Esophagus squamous epithelium (tissue), 5 donors: ENCODE results near the gene IL1RAPL1. TPM values are rescaled to one million over a fixed set of nuclear protein-coding genes. Genes with fewer than 3 reads are reported as not detected.

Source experiments
- DNase-seq: peaks from one replicate; lab custom pipeline; 2025; lab: John Stamatoyannopoulos, UW
- H3K27ac ChIP-seq, 4 donors: fragments of 200-600 bp; sonication (generic); one replicate each; pipeline ENCODE4 v1.5.1; 2016 to 2019; ENCODE audit warnings: mild to moderate bottlenecking in 1 of 4
- H3K27me3 ChIP-seq, 4 donors: fragments of 200-600 bp; sonication (generic); 1 replicate in 3 of 4; 2 replicates in 1 of 4; pipeline versions ENCODE4 v1.5.1 to v1.6.0; 2017 to 2021; ENCODE audit warnings: antibody characterized with exemption in 1 of 4
- H3K36me3 ChIP-seq, 3 donors: fragments of 200-600 bp; sonication (generic); one replicate each; pipeline ENCODE4 v1.5.1; 2016 to 2019
- H3K4me1 ChIP-seq, 3 donors: fragments of 200-600 bp; sonication (generic); one replicate each; pipeline ENCODE4 v1.5.1; 2017 to 2019
- H3K4me3 ChIP-seq, 4 donors: fragments of 200-600 bp; sonication (generic); 1 replicate in 3 of 4; 2 replicates in 1 of 4; pipeline ENCODE4 v1.5.1; 2016 to 2019; ENCODE audit warnings: mild to moderate bottlenecking in 2 of 4, moderate library complexity in 1 of 4
- H3K9me3 ChIP-seq, 3 donors: fragments of 200-600 bp; sonication (generic); one replicate each; pipeline ENCODE4 v1.5.1; 2016 to 2019
- CTCF ChIP-seq, 6 experiments: fragments of 450-650 bp in 4 of 6; fragments of 200-600 bp in 2 of 6; sonication (generic) in 2 of 6; IDR thresholded peaks; one replicate each; pipeline ENCODE4 v1.5.1; 2016 to 2019; ENCODE audit warnings: antibody characterized with exemption in 6 of 6, mild to moderate bottlenecking in 4 of 6, moderate library complexity in 4 of 6
- POLR2A ChIP-seq, 4 donors: fragments of 450-650 bp; IDR thresholded peaks; one replicate each; pipeline ENCODE4 v1.6.1; 2017; ENCODE audit warnings: antibody characterized with exemption in 4 of 4, mild to moderate bottlenecking in 4 of 4, moderate library complexity in 3 of 4
- WGBS, 2 donors: methylation state at CpG; one replicate each; pipeline ENCODE4 v1.1.5; 2018; 5-methylcytosine and 5-hydroxymethylcytosine counted together
- intact Hi-C: fragments of 100-400 bp; cut with DNase I; formaldehyde crosslinking; loops from one replicate; pipeline ENCODE4 v1.15.0; 2022
- total RNA-seq, 4 donors: library from RNA; depleted of rRNA; stranded (reverse); fragments of >200 nt; gene quantifications; one replicate each; pipeline ENCODE4 v1.1.0, GENCODE V29; 2016
- donor health status: DM: yes; HTN: yes; CAD: no.

The IL1RAPL1 gene
- total RNA-seq, 4 donors from 2014 or later, result 0.09 to 0.19 (median 0.13) TPM; not detected in 1

DNA sequence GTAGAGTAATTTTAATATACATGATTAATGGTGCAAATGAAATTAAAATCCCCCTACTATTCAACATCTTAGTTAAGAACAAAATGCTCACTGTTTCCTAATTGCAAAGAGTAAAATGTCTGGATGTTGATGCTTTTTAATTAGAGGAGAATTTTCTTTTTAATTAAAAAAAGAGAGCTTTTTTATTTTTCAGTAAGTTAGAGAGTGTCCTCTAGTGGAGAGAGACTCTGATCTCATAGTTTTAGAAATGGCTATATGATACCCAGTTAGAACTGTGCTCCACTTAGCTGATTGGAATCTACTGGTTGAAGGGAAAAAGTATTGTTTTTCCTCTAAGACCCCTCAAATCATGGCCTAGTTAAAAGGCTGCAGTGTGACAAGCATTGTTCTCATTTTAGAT lies 1316.1 kb downstream of the IL1RAPL1 start:
- no peak for DNase-seq
- Histone ChIP-seq H3K4me1 (no peaks in the 10 kb centered on the region), H3K27ac (no peak overlapping the region), H3K36me3 (no peaks in the 10 kb centered on the region), H3K9me3 (no peaks in the 10 kb centered on the region), H3K4me3 (no peak overlapping the region), H3K27me3 (no peaks in the 10 kb centered on the region)
- intact Hi-C loops, result no loop called here
- TF ChIP-seq POLR2A (IDR thresholded peaks at IDR 0.05) (no peak), CTCF (IDR thresholded peaks at IDR 0.05) (peak in 1 of 6 experiments; percentile 12)

DNA sequence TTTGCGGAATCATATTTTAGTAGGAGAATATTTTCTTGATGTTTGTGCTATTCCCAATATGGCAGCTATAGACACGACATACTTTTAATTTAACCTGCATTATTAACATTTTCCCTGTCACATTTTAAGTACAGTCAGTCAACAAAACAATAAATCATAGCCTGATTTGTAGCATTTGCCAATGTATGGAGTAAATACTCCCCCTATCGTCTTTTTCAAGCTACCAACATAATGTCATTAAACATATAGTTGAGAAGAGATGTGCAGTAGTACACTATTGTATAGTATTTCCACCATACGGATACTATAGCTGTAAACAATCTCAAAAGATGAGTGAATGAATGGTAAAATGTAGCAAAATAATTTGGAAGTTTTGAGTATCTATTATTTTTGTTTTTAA lies 1324.4 kb downstream of the IL1RAPL1 start:
- H3K4me3 ChIP-seq, result no peak overlapping the region
- no peaks in the 10 kb centered on the region for H3K36me3 ChIP-seq
- TF ChIP-seq POLR2A (IDR thresholded peaks at IDR 0.05) (no peak), CTCF (IDR thresholded peaks at IDR 0.05) (no peak)
- no peaks in the 10 kb centered on the region for H3K9me3 ChIP-seq
- intact Hi-C loops, result no loop called here
- H3K27me3 ChIP-seq, result no peaks in the 10 kb centered on the region
- 58 to 61% methylated on average over 4 of the region's 4 CpGs for WGBS, 2 donors
- H3K27ac ChIP-seq, result no peak overlapping the region
- no peak for DNase-seq
- H3K4me1 ChIP-seq, result no peaks in the 10 kb centered on the region

DNA sequence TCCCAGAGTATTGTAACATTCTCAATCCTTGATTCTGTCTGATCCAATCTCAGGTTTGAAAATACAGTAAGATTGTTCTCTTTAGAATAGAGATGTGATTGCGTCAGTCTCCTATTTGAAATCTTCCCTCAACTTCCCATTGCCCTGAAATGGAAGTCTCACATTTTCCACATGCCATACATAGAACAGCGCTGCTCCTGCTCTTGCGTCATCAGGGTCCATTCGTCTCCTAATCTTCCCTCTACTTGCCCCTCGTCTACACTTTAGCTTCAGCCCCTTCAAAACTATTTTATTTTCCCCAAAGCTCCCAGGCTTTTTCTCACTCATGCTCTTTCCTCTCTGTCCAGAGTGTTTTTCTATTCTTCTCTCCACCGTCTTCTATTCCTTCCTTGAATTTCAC lies 1326.4 kb downstream of the IL1RAPL1 start:
- H3K27ac ChIP-seq, result no peak overlapping the region
- no peaks in the 10 kb centered on the region for H3K36me3 ChIP-seq
- H3K4me3 ChIP-seq, result no peak overlapping the region
- DNase-seq, result no peak
- no peaks in the 10 kb centered on the region for H3K9me3 ChIP-seq
- no peaks in the 10 kb centered on the region for H3K4me1 ChIP-seq
- TF ChIP-seq POLR2A (IDR thresholded peaks at IDR 0.05) (no peak), CTCF (IDR thresholded peaks at IDR 0.05) (no peak)
- intact Hi-C loops, result no loop called here
- 74 to 83% methylated on average over 5 to 6 of the region's 6 CpGs for WGBS, 2 donors
- H3K27me3 ChIP-seq, result no peaks in the 10 kb centered on the region

DNA sequence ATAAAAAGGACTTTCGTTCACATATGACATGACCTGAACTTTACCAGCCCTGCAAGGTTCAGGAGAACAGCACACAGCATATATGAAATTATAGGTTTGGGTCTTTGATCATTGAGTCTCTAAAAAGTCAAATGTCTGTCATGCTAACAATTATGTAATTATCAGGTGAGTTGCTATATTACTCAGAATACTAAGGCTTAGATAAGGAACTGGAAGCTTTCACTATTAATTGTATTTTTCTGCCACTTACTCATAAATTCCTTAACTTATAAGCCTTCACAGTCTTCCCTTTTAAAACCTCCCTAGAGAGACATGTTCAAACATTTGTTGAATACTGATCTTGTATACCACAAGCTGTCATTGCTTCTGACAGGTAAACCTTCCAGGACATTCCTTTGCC lies 1335.4 kb downstream of the IL1RAPL1 start:
- intact Hi-C loops, result no loop called here
- Histone ChIP-seq H3K27ac (no peak overlapping the region), H3K4me1 (no peaks in the 10 kb centered on the region), H3K4me3 (no peak overlapping the region), H3K9me3 (no peaks in the 10 kb centered on the region), H3K27me3 (no peaks in the 10 kb centered on the region), H3K36me3 (no peaks in the 10 kb centered on the region)
- DNase-seq, result no peak
- no peak for TF ChIP-seq POLR2A (IDR thresholded peaks at IDR 0.05)
- TF ChIP-seq CTCF (IDR thresholded peaks at IDR 0.05), result no peak
- WGBS, 2 donors, result 59 to 89% methylated on average over 1 of the region's 1 CpG

GRCh38 chrX:29926056-29926455 lies 1338.8 kb downstream of the IL1RAPL1 start:
- intact Hi-C loops, result no loop called here
- Histone ChIP-seq H3K9me3 (no peaks in the 10 kb centered on the region), H3K36me3 (no peaks in the 10 kb centered on the region), H3K4me3 (no peak overlapping the region), H3K4me1 (no peaks in the 10 kb centered on the region), H3K27me3 (no peaks in the 10 kb centered on the region), H3K27ac (no peak overlapping the region)
- TF ChIP-seq POLR2A (IDR thresholded peaks at IDR 0.05), result no peak
- no peak for TF ChIP-seq CTCF (IDR thresholded peaks at IDR 0.05)
- no peak for DNase-seq
- WGBS, 2 donors, result 60 to 62% methylated on average over 1 of the region's 1 CpG
